ENCODE measurements around the gene UBL4A.

The UBL4A gene

DNA sequence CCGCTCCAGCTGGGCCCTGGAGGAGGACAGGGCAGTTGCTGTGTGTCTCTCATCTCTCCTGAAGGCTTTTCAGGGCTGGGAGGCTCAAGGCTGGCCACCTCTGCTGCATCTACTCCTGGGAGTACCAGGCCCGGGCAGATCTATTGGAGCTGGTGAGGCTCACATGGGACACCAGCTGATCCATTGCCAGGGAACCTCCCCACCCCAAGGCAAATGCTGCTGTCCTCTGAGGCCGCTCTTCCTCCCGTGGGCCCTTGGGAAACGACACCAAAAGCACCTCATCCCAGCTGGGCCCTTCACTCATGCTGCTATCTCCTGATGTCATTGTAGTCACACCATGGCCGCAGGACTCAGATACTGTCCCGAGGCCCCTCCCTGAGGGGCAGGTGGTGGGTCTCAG, 3.6 kb downstream of the UBL4A start:
- no peak for TF ChIP-seq MAX (IDR thresholded peaks at IDR 0.05; ENCODE audit: low read depth, low read length)
- DNase-seq (ENCODE audit: low read depth), result no peak
- no peak overlapping the region for H3K4me3 ChIP-seq (ENCODE audit: low read depth, low read length)

DNA sequence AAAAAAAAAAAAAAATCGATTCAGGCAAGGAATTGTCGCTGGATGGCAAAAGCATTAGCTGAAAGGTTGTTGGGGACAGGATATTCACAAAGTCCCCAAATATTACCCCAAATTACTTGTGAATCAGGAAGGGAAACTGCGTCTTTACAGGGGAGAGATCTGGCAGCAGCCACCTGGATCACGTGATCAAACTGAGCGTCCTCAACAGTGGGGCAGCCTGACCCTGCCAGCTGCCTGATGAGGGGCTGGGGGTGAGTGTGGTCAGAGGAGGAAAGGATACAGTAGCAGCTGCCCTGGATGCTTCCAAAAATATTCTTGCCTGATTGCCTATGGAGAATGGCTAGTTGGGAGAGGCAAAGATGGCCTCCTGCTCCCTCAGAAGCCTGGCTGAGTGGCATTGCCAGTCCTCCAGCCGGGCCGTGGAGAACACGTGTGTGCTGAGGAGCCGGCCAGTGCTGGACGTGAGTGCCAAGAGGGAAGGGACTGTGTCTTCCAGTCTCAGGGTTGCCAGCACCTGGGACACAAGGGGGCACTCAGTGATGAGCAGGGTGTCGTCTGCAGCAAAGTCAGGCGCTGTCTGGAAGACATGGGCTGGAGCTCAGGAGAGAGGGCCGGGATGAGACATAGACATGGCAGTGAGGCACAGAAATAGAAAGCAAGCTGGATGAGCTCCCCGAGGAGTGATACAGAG, 4.4 kb downstream of the UBL4A start:
- no peak for DNase-seq (ENCODE audit: low read depth)
- H3K4me3 ChIP-seq (ENCODE audit: low read depth, low read length), result no peak overlapping the region
- TF ChIP-seq POLR2A (IDR thresholded peaks at IDR 0.05; ENCODE audit: extremely low read depth, insufficient read length) (no peak), MAX (IDR thresholded peaks at IDR 0.05; ENCODE audit: low read depth, low read length) (no peak), MYC (IDR thresholded peaks at IDR 0.05; ENCODE audit: low read depth, low read length) (no peak), CTCF (IDR thresholded peaks at IDR 0.05; ENCODE audit: low read depth, low read length) (no peak)

DNA sequence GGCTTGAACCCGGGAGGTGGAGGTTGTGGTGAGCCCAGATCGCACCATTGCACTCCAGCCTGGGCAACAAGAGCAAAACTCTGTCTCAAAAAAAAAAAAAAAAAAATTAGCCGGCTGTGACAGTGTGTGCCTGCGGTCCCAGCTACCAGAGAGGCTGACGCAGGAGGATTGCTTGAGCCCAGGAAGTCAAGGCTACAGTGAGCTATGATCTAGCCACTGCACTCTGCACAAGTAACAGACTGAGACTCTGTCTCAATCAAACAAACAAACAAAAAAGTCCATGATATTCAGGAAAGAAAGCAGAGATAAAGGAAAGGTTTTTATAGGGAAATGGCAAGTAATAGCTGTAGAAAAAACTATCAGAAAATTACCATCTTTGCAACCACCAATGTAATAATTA, 5.2 kb downstream of the UBL4A start:
- TF ChIP-seq POLR2A (IDR thresholded peaks at IDR 0.05; ENCODE audit: extremely low read depth, insufficient read length), result no peak
- TF ChIP-seq MYC (IDR thresholded peaks at IDR 0.05; ENCODE audit: low read depth, low read length), result no peak
- no peak for TF ChIP-seq MAX (IDR thresholded peaks at IDR 0.05; ENCODE audit: low read depth, low read length)
- no peak for TF ChIP-seq CTCF (IDR thresholded peaks at IDR 0.05; ENCODE audit: low read depth, low read length)
- H3K4me3 ChIP-seq (ENCODE audit: low read depth, low read length), result no peak overlapping the region
- DNase-seq (ENCODE audit: low read depth), result no peak

DNA sequence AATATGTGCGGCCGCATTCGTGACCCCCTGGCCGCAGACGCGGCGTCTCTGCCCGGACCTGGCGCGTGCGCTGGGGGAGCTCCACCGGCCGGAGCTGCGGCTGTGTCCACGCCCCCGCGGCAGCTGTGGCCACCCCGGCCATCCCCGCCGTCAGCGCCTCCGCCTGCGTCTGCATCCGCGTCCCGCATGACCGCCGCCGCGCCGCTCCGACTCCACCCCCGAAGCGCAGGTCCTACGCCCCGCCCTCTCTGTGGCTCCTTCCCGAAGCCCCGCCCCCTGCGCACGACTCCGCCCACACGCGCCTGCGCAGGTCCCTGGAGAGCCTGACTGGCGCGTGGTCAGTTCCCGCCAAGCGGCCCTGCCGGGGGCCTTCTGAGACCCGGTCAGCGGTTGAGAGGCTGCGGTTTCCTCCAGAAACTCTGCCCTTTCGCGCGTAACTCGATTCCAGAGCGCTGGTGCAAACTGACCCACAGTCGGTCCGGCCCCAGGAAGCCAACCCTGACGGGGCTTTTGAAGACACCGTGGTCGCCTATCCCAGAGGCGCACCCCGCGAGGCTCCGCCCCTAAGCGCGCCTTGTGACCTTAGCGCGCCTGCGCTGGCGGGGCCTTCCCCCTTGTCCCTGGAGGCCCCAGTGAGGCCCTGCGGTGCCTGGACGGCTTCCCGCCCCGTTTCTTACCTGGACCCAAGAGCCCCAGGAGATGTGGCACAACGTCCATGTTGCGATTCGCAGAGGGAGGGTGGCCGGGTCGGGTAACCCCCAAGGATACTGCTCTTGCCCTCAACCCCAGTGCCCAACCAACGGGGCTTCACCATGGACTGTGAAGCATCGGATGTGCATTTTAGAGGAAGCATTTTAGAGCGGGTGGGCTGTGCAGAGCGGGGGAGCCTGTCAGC, 7.4 kb downstream of the UBL4A start, which contains the start of gene LAGE3:
TSS of gene LAGE3 (minus strand) at position 554 of the 895 bp plus-strand sequence. CDS start at position 188, 366 bp downstream.
- peak; percentile 71 for TF ChIP-seq POLR2A (IDR thresholded peaks at IDR 0.05; ENCODE audit: extremely low read depth, insufficient read length)
- peak; percentile 79 for TF ChIP-seq MAX (IDR thresholded peaks at IDR 0.05; ENCODE audit: low read depth, low read length)
- peak; percentile 84 for TF ChIP-seq MYC (IDR thresholded peaks at IDR 0.05; ENCODE audit: low read depth, low read length)
- TF ChIP-seq CTCF (IDR thresholded peaks at IDR 0.05; ENCODE audit: low read depth, low read length), result no peak
- H3K4me3 ChIP-seq (ENCODE audit: low read depth, low read length), result peak within 1 kb of the TSS; percentile 74
- DNase-seq (ENCODE audit: low read depth), result peak; percentile 91

- no peak for TF ChIP-seq MAX (IDR thresholded peaks at IDR 0.05; ENCODE audit: low read depth, low read length)
- TF ChIP-seq CTCF (IDR thresholded peaks at IDR 0.05; ENCODE audit: low read depth, low read length), result no peak
- no peak for TF ChIP-seq POLR2A (IDR thresholded peaks at IDR 0.05; ENCODE audit: extremely low read depth, insufficient read length)
- no peak for TF ChIP-seq MYC (IDR thresholded peaks at IDR 0.05; ENCODE audit: low read depth, low read length)
- DNase-seq (ENCODE audit: low read depth), result no peak
- H3K4me3 ChIP-seq (ENCODE audit: low read depth, low read length), result peak overlapping the region; percentile 74
Measured at GRCh38 chrX:154477891-154478477, 8.4 kb downstream of the UBL4A start.

Measured in NB4 (cell line).